Astrocyte (in vitro differentiated cells and primary cell): ENCODE results near the gene MED13L. TPM values are rescaled to one million over a fixed set of nuclear protein-coding genes. Genes with fewer than 3 reads are reported as not detected.

Experiments
- DNase-seq: peaks from one replicate; pipeline ENCODE4 v3.0.0-alpha.2; 2010; ENCODE audit warnings: low read depth
- FAIRE-seq: peaks from 2 replicates; lab custom pipeline; 2011; peaks lifted over from hg19 to GRCh38; lab: Jason Lieb, UNC
- H2AFZ ChIP-seq: 2 replicates; pipeline ENCODE4 v1.6.0; 2012; ENCODE audit warnings: low read depth, low read length, inconsistent platforms
- H3K27ac ChIP-seq: 2 replicates; pipeline ENCODE4 v1.5.1; 2011; ENCODE audit warnings: low read depth, low read length, inconsistent platforms
- H3K27me3 ChIP-seq: 2 replicates; pipeline ENCODE4 v1.6.0; 2011; ENCODE audit warnings: low read length, inconsistent platforms; ENCODE audit not compliant: insufficient read depth
- H3K36me3 ChIP-seq: 2 replicates; pipeline ENCODE4 v1.5.1; 2011; ENCODE audit warnings: low read length, inconsistent platforms; ENCODE audit not compliant: insufficient read depth
- H3K4me1 ChIP-seq: 2 replicates; pipeline ENCODE4 v1.5.1; 2011; ENCODE audit warnings: low read length, inconsistent platforms; ENCODE audit not compliant: insufficient read depth
- H3K4me2 ChIP-seq: 2 replicates; pipeline ENCODE4 v1.6.0; 2012; ENCODE audit warnings: low read length, inconsistent platforms
- H3K4me3 ChIP-seq: 2 replicates; pipeline ENCODE4 v1.5.1; 2011; ENCODE audit warnings: low read depth, mild to moderate bottlenecking, low read length, inconsistent platforms; ENCODE audit not compliant: insufficient read depth
- H3K79me2 ChIP-seq: 2 replicates; pipeline ENCODE4 v1.6.0; 2012; ENCODE audit warnings: mild to moderate bottlenecking, low read length, inconsistent platforms; ENCODE audit not compliant: insufficient read depth
- H3K9ac ChIP-seq: 2 replicates; pipeline ENCODE4 v1.6.0; 2012; ENCODE audit warnings: mild to moderate bottlenecking, low read length, inconsistent platforms
- H3K9me3 ChIP-seq: 2 replicates; pipeline ENCODE4 v1.5.1; 2012; ENCODE audit warnings: low read depth, mild to moderate bottlenecking, low read length, inconsistent platforms; ENCODE audit not compliant: insufficient read depth
- H4K20me1 ChIP-seq: 2 replicates; pipeline ENCODE4 v1.6.0; 2012; ENCODE audit warnings: low read length, inconsistent platforms; ENCODE audit not compliant: insufficient read depth
- H3K27ac Mint-ChIP-seq: one replicate; pipeline ENCODE4 v1.8.0; 2021; ENCODE audit warnings: mild to moderate bottlenecking, mixed read lengths; ENCODE audit not compliant: unreplicated experiment
- H3K27me3 Mint-ChIP-seq: one replicate; pipeline ENCODE4 v1.8.0; 2021; ENCODE audit warnings: low read depth, mixed read lengths; ENCODE audit not compliant: unreplicated experiment
- H3K36me3 Mint-ChIP-seq: one replicate; pipeline ENCODE4 v1.8.0; 2021; ENCODE audit warnings: low read depth, mixed read lengths; ENCODE audit not compliant: unreplicated experiment
- H3K4me1 Mint-ChIP-seq: one replicate; pipeline ENCODE4 v1.8.0; 2021; ENCODE audit warnings: low read depth, mixed read lengths; ENCODE audit not compliant: unreplicated experiment
- H3K4me3 Mint-ChIP-seq: one replicate; pipeline ENCODE4 v1.8.0; 2021; ENCODE audit warnings: mild to moderate bottlenecking, moderate library complexity, mixed read lengths; ENCODE audit not compliant: unreplicated experiment
- H3K9me3 Mint-ChIP-seq: one replicate; pipeline ENCODE4 v1.8.0; 2021; ENCODE audit warnings: mild to moderate bottlenecking, mixed read lengths; ENCODE audit not compliant: unreplicated experiment
- CTCF ChIP-seq: IDR thresholded peaks from 2 replicates; pipeline ENCODE4 v1.5.1; 2011; ENCODE audit warnings: low read depth, mild to moderate bottlenecking, inconsistent platforms, low read length, moderate library complexity; ENCODE audit not compliant: insufficient read depth
- EZH2 ChIP-seq: IDR thresholded peaks from 2 replicates; pipeline ENCODE4 v1.6.1; 2012; ENCODE audit warnings: mild to moderate bottlenecking, low read length, inconsistent platforms; ENCODE audit not compliant: insufficient read depth
- total RNA-seq: library from RNA; stranded (reverse); gene quantifications from 2 replicates; pipeline ENCODE4 v1.2.1, GENCODE V29; 2021

Gene MED13L
- total RNA-seq, 1 donor from 2014 or later, result 153 TPM

DNA sequence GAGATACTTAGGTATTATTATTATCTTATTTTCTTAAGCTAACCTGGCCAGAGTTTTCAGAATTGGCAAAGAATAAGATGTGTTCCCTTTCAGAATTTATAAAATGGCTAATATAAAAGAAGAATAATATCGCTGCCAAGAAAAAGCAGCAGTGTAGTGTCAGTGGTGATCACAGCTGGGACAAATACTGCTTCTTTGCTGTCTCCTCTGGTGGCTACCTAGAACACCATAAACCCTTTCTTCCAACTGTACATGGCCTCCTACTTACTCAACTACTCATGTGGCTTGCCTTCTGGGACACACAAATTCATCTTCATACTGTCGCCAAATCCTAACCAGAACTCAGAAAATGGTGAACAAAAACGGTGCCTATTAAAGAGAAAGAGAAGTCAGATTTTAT is 72.7 kb downstream of the MED13L start:
- Histone ChIP-seq H3K4me1 (peaks cover 23% of the 10 kb centered on the region), H3K79me2 (peaks cover 99% of the 10 kb centered on the region), H4K20me1 (peaks cover 94% of the 10 kb centered on the region), H3K4me3 (no peak overlapping the region), H3K9me3 (no peaks in the 10 kb centered on the region), H3K27me3 (no peaks in the 10 kb centered on the region), H3K27ac (no peak overlapping the region), H3K36me3 (no peaks in the 10 kb centered on the region), H2AFZ (no peak overlapping the region), H3K4me2 (no peak overlapping the region), H3K9ac (no peak overlapping the region)
- DNase-seq (no peak), FAIRE-seq (no peak)
- H3K27ac Mint-ChIP-seq, result peak overlapping the region; percentile 5
- peaks cover 2% of the 10 kb centered on the region for H3K36me3 Mint-ChIP-seq
- H3K4me3 Mint-ChIP-seq, result no peak overlapping the region
- H3K9me3 Mint-ChIP-seq, result no peaks in the 10 kb centered on the region
- no peaks in the 10 kb centered on the region for H3K27me3 Mint-ChIP-seq
- peaks cover 47% of the 10 kb centered on the region for H3K4me1 Mint-ChIP-seq
- TF ChIP-seq CTCF (no peak), EZH2 (no peak)

- Mint-ChIP-seq H3K9me3 (no peaks in the 10 kb centered on the region), H3K4me1 (peaks cover 45% of the 10 kb centered on the region), H3K27ac (no peak overlapping the region), H3K36me3 (peaks cover 2% of the 10 kb centered on the region), H3K4me3 (no peak overlapping the region), H3K27me3 (no peaks in the 10 kb centered on the region)
- Histone ChIP-seq H3K79me2 (peaks cover 99% of the 10 kb centered on the region), H3K4me3 (no peak overlapping the region), H3K4me2 (no peak overlapping the region), H3K27me3 (no peaks in the 10 kb centered on the region), H3K9ac (no peak overlapping the region), H3K36me3 (no peaks in the 10 kb centered on the region), H2AFZ (no peak overlapping the region), H3K9me3 (no peaks in the 10 kb centered on the region), H3K27ac (no peak overlapping the region), H4K20me1 (peaks cover 94% of the 10 kb centered on the region), H3K4me1 (peaks cover 17% of the 10 kb centered on the region)
- FAIRE-seq, result no peak
- DNase-seq, result no peak
- TF ChIP-seq CTCF (no peak), EZH2 (no peak)
Observed at GRCh38 chr12:116204169-116204568, 73.3 kb downstream of the MED13L start.

DNA sequence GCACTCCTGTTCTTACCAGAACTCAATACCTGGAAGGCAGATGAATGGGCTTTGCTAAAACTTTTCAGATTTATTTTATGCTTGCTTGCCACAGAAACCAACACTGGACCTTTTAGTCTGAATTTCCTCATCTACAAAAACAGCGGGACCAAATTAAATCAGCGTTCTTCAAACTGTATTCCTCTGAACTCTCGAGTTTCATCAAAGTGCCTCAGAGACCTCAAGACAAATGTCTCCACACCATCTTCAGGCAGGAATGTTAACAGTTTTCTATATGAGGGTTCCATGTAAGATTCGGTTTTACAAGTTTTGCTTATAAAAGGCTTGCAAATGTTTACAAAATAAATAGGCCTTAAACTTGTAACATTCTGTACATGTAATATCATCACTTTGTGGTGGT is 74.6 kb downstream of the MED13L start:
- Histone ChIP-seq H3K27me3 (no peaks in the 10 kb centered on the region), H4K20me1 (peaks cover 95% of the 10 kb centered on the region), H3K9me3 (no peaks in the 10 kb centered on the region), H3K4me2 (peak overlapping the region; percentile 63), H3K4me3 (no peak overlapping the region), H2AFZ (no peak overlapping the region), H3K79me2 (peaks cover 99% of the 10 kb centered on the region), H3K4me1 (peaks cover 17% of the 10 kb centered on the region), H3K27ac (no peak overlapping the region), H3K36me3 (no peaks in the 10 kb centered on the region), H3K9ac (no peak overlapping the region)
- TF ChIP-seq CTCF (peak; percentile 27), EZH2 (no peak)
- Mint-ChIP-seq H3K27ac (no peak overlapping the region), H3K36me3 (peaks cover 2% of the 10 kb centered on the region), H3K9me3 (no peaks in the 10 kb centered on the region), H3K4me3 (no peak overlapping the region), H3K27me3 (no peaks in the 10 kb centered on the region), H3K4me1 (peaks cover 55% of the 10 kb centered on the region)
- FAIRE-seq, result no peak
- DNase-seq, result no peak
